HepG2 (cell line): Measurements from ENCODE around the gene CNPPD1. TPM values are rescaled to one million over a fixed set of nuclear protein-coding genes. Genes with fewer than 3 reads are reported as not detected.
A peak's percentile ranks its signal among the peaks of the same experiment; 100 is the strongest.

Experiments used
- EP300 ChIP-seq, 3 experiments: sonication (generic) in 1 of 3; formaldehyde crosslinking in 1 of 3; IDR thresholded peaks; 2 replicates each; pipeline versions ENCODE4 v1.5.1 to v1.6.1; 2011 to 2020; ENCODE audit warnings: low read depth in 2 of 3, low read length in 2 of 3, borderline replicate concordance in 1 of 3, improper control_type of control experiment in 1 of 3, mild to moderate bottlenecking in 1 of 3, missing genetic modification reagents in 1 of 3, moderate library complexity in 1 of 3
- ETV6 ChIP-seq: sonication (generic); formaldehyde crosslinking; conservative IDR thresholded peaks from 2 replicates; pipeline ENCODE4 v1.4.0; 2020; ENCODE audit warnings: missing genetic modification reagents
- HMG20B ChIP-seq: conservative IDR thresholded peaks from 2 replicates; pipeline ENCODE4 v1.6.1; 2016; ENCODE audit warnings: missing genetic modification reagents, missing compliant biosample characterization
- MAFF ChIP-seq: IDR thresholded peaks from 2 replicates; pipeline ENCODE4 v1.6.1; 2011; ENCODE audit warnings: low read depth, low read length, improper control_type of control experiment
- PHF20 ChIP-seq: sonication (generic); formaldehyde crosslinking; IDR thresholded peaks from 2 replicates; pipeline ENCODE4 v1.5.0; 2020; ENCODE audit warnings: mild to moderate bottlenecking, missing genetic modification reagents
- RXRB ChIP-seq: IDR thresholded peaks from 2 replicates; pipeline ENCODE4 v1.6.1; 2016; ENCODE audit warnings: borderline replicate concordance, missing genetic modification reagents, missing compliant biosample characterization
- SMARCE1 ChIP-seq: fragments of 450-650 bp; IDR thresholded peaks from 2 replicates; pipeline ENCODE4 v1.6.1; 2017; ENCODE audit warnings: borderline replicate concordance
- SMC3 ChIP-seq: IDR thresholded peaks from 2 replicates; pipeline ENCODE4 v1.6.1; 2011; ENCODE audit warnings: low read length, improper control_type of control experiment
- TBP ChIP-seq: sonication (generic); formaldehyde crosslinking; IDR thresholded peaks from 2 replicates; pipeline ENCODE4 v1.5.0; 2020; ENCODE audit warnings: missing genetic modification reagents
- TBX2 ChIP-seq: sonication (generic); formaldehyde crosslinking; IDR thresholded peaks from 2 replicates; pipeline ENCODE4 v1.5.0; 2020; ENCODE audit warnings: missing genetic modification reagents, mild to moderate bottlenecking, borderline replicate concordance
- ZBTB38 ChIP-seq: sonication (generic); formaldehyde crosslinking; IDR thresholded peaks from 2 replicates; pipeline ENCODE4 v1.5.1; 2020; ENCODE audit warnings: mild to moderate bottlenecking, missing genetic modification reagents
- ZFP1 ChIP-seq: IDR thresholded peaks from 2 replicates; pipeline ENCODE4 v1.6.1; 2016
- ZNF121 ChIP-seq: sonication (generic); formaldehyde crosslinking; IDR thresholded peaks from 2 replicates; pipeline ENCODE4 v1.5.0; 2020; ENCODE audit warnings: mild to moderate bottlenecking, missing genetic modification reagents
- ZSCAN21 ChIP-seq: sonication (generic); formaldehyde crosslinking; IDR thresholded peaks from 2 replicates; pipeline ENCODE4 v1.8.0; 2022; ENCODE audit warnings: mild to moderate bottlenecking, missing genetic modification reagents, moderate library complexity, borderline replicate concordance
- polyA plus RNA-seq, 8 experiments: library from polyadenylated mRNA; depleted of rRNA in 3 of 8; stranded (reverse) in 7 of 8; unstranded in 1 of 8; fragments of >200 nt; fragmentation: Illumina TruSeq in 4 of 8; extraction: Trizol in 4 of 8; gene quantifications; 2 replicates each; pipeline versions ENCODE4 v1.2.1 to v1.2.3, GENCODE V29; 2011 to 2016; ENCODE audit warnings: low read depth in 4 of 8, missing spikeins in 1 of 8, mixed read lengths in 1 of 8; ENCODE audit not compliant: insufficient read depth in 1 of 8
- total RNA-seq, 5 experiments: library from RNA; depleted of rRNA; stranded (reverse); fragments of >200 nt; fragmentation: Illumina TruSeq; extraction: Trizol; gene quantifications; 2 replicates each; pipeline ENCODE4 v1.2.3, GENCODE V29; 2016; ENCODE audit warnings: low read depth in 1 of 5
- TF ChIP-seq, protein P1 (sequence below): sonication (generic); formaldehyde crosslinking; IDR thresholded peaks from 2 replicates; pipeline ENCODE4 v1.4.0; 2020; ENCODE audit warnings: mild to moderate bottlenecking, missing genetic modification reagents
- TF ChIP-seq, protein P2 (sequence below): conservative IDR thresholded peaks from 2 replicates; pipeline ENCODE4 v1.6.1; 2018; ENCODE audit warnings: missing genetic modification reagents
- TF ChIP-seq, protein P3 (sequence below): sonication (generic); formaldehyde crosslinking; IDR thresholded peaks from 2 replicates; pipeline ENCODE4 v1.4.0; 2020; ENCODE audit warnings: missing genetic modification reagents

The CNPPD1 gene
- total and polyA plus RNA-seq, 2 of the 13 experiments (the other 11 are each of a cell fraction or from before 2014, with no cell fraction given) = 35.5 to 49.4 TPM

DNA sequence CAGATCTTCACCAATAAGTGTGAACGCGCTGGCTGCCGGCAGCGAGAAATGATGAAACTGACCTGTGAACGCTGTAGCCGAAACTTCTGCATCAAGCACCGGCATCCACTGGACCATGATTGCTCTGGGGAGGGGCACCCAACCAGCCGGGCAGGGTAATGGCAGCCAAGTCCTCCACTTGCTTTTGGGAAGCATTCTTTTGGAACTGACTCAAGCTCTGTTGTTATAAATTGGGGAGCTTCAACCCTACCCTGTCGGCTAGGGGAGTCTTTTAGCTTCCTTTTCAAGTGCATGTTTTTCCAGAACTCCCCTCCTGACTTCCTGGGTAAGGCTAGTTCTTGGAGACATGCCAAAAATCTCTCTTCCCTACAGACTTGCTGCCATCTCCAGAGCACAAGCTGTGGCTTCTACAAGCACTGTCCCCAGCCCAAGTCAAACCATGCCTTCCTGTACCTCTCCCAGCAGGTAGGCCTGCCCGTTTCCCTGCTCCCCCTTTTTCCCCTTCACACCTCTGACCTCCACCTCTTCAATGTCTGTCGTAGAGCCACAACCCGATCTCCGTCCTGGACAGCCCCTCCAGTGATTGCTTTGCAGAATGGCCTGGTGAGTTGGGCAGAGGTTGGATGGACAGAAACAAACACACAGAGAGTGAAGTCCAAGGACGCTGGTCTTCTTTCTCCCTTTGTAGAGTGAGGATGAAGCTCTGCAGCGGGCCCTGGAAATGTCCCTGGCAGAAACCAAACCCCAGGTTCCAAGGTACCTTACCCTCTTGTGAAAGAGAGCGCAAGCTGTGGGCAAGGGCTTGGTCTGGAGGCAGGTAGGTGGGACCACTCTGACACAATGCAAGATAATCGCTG is 31.4 kb upstream of the CNPPD1 start (continued):
- TF ChIP-seq TBP (CRISPR knock-in tag) = no peak
- no peak for TF ChIP-seq SMARCE1
- peak; percentile 78 for TF ChIP-seq HMG20B (CRISPR knock-in tag)
- TF ChIP-seq ETV6 (CRISPR knock-in tag) = no peak
- no peak; the same call in 1 of the 2 replicates for TF ChIP-seq PHF20 (CRISPR knock-in tag)
- no peak for TF ChIP-seq MAFF
- TF ChIP-seq RXRB (CRISPR knock-in tag) = peak; percentile 88
- TF ChIP-seq, protein P1, sequence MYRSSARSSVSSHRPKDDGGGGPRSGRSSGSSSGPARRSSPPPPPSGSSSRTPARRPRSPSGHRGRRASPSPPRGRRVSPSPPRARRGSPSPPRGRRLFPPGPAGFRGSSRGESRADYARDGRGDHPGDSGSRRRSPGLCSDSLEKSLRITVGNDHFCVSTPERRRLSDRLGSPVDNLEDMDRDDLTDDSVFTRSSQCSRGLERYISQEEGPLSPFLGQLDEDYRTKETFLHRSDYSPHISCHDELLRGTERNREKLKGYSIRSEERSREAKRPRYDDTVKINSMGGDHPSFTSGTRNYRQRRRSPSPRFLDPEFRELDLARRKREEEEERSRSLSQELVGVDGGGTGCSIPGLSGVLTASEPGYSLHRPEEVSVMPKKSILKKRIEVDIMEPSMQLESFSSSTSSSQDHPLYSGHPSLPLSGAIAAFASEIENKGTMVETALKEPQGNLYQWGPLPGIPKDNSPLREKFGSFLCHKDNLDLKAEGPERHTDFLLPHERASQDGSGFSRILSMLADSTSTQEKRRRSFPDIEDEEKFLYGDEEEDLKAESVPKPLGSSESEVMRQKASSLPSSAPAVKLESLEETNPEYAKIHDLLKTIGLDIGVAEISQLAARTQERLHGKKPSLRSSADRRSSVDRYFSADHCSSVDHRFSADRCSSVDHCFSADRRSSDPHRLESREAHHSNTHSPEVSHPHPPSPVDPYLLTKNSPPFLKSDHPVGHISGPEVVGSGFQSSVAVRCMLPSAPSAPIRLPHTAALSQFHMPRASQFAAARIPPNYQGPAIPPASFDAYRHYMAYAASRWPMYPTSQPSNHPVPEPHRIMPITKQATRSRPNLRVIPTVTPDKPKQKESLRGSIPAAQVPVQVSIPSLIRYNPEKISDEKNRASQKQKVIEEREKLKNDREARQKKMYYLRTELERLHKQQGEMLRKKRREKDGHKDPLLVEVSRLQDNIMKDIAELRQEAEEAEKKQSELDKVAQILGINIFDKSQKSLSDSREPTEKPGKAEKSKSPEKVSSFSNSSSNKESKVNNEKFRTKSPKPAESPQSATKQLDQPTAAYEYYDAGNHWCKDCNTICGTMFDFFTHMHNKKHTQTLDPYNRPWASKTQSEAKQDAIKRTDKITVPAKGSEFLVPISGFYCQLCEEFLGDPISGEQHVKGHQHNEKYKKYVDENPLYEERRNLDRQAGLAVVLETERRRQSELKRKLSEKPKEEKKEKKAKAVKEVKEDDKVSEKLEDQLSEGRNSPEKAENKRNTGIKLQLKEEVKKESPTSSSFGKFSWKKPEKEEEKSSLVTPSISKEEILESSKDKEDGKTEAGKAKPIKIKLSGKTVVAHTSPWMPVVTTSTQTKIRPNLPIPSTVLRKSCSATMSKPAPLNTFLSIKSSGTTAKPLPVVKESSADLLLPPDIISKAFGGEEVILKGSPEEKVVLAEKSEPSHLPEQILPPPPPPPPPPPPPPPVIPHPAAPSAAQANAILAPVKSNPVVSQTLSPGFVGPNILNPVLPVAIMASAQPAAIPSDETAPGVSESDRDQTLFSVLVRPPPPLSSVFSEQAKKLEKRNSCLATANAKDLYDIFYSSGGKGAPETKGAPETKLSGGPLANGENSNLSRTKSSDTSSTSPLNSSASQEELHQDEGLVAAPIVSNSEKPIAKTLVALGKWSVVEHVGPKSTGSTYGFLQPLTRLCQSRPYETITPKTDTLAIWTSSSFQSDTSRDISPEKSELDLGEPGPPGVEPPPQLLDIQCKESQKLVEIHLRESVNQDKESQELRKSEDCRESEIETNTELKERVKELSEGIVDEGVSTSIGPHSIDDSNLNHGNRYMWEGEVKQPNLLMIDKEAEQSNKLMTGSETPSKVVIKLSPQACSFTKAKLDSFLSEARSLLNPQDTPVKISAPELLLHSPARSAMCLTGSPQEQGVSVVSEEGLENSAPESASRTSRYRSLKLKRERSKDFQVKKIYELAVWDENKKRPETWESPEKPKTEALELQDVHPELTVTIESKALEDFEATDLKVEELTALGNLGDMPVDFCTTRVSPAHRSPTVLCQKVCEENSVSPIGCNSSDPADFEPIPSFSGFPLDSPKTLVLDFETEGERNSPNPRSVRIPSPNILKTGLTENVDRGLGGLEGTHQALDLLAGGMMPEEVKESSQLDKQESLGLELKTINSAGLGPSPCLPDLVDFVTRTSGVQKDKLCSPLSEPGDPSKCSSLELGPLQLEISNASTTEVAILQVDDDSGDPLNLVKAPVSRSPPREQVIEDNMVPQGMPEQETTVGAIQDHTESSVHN (CRISPR knock-in tag) = no peak
- TF ChIP-seq TBX2 = no peak; the same call in none of the 2 replicates
- TF ChIP-seq ZFP1 (CRISPR knock-in tag) = peak; percentile 83; the same call in 1 of the 2 replicates
- TF ChIP-seq ZBTB38 (CRISPR knock-in tag) = peak; percentile 60
- peak; percentile 77 for TF ChIP-seq ZNF121 (CRISPR knock-in tag)
- peak in 1 of 2 experiments; percentile 76; a peak in 3 of 4 replicates for TF ChIP-seq EP300 (IDR thresholded peaks at IDR 0.05; ENCODE audit: low read depth in 2 of 2, low read length in 2 of 2)
- TF ChIP-seq EP300 (CRISPR knock-in tag; IDR thresholded peaks at IDR 0.05; ENCODE audit: borderline replicate concordance) = peak; percentile 56
- TF ChIP-seq ZSCAN21 (CRISPR knock-in tag) = peak; percentile 47; the same call in 1 of the 2 replicates
- TF ChIP-seq, protein P2, sequence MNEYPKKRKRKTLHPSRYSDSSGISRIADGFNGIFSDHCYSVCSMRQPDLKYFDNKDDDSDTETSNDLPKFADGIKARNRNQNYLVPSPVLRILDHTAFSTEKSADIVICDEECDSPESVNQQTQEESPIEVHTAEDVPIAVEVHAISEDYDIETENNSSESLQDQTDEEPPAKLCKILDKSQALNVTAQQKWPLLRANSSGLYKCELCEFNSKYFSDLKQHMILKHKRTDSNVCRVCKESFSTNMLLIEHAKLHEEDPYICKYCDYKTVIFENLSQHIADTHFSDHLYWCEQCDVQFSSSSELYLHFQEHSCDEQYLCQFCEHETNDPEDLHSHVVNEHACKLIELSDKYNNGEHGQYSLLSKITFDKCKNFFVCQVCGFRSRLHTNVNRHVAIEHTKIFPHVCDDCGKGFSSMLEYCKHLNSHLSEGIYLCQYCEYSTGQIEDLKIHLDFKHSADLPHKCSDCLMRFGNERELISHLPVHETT (CRISPR knock-in tag) = peak; percentile 70; the same call in 1 of the 2 replicates
- TF ChIP-seq SMC3 = peak; percentile 46; the same call in 1 of the 2 replicates
- TF ChIP-seq, protein P3, sequence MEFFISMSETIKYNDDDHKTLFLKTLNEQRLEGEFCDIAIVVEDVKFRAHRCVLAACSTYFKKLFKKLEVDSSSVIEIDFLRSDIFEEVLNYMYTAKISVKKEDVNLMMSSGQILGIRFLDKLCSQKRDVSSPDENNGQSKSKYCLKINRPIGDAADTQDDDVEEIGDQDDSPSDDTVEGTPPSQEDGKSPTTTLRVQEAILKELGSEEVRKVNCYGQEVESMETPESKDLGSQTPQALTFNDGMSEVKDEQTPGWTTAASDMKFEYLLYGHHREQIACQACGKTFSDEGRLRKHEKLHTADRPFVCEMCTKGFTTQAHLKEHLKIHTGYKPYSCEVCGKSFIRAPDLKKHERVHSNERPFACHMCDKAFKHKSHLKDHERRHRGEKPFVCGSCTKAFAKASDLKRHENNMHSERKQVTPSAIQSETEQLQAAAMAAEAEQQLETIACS (CRISPR knock-in tag) = no peak; the same call in 1 of the 2 replicates
